ENCODE data around the gene OTULINL.

The OTULINL gene

DNA sequence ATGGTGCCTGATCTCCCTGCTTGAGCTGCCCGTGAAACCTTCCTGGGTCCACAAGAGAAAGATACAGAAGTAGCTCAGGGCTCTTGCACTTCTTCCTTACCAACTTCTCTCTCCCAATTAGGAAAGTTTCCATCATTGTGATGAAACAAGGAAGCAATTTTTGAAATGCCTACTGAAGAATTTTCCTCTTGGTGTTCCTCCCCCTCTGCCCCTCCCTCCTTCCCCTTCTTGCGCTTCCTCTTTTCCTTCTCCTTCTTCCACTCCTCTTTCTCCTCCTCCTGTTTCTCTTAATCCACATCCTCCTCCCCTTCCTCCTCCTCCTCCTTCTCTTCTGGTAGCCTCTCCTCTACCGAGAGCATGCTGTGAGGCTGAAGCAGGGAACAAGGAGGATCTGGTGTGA is 36.3 kb upstream of the OTULINL start:
- Histone ChIP-seq H3F3A (ENCODE audit: insufficient read depth) (no peaks in the 10 kb centered on the region), H3K9ac (ENCODE audit: low read length) (no peak overlapping the region)

DNA sequence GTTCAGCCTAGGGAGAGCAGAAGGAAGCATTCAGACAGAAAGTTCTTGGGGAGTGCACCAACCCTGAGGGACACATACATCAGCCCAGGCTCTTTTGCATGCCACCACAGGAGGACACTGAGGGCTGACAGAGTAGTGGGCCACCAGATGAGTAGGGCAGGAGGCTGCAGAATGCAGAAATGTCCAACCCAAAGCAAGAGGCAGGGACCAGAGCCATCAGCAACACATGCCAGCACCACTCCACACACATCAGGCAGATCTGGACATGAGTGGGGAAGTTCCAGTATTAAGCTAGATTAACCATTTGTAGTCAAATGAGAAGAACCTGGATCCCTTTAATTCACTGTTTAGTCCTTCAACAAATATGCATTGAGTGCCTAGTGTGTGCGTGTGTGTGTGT is 35.7 kb upstream of the OTULINL start:
- Histone ChIP-seq H3K9me2 (replicated peaks; ENCODE audit: insufficient read depth, low read length) (no peaks in the 10 kb centered on the region), H3K36me3 (ENCODE audit: low read length) (no peaks in the 10 kb centered on the region), H3K27ac (ENCODE audit: low read depth, low read length) (no peak overlapping the region), H3K4me2 (ENCODE audit: low read depth, low read length, poor library complexity, severe bottlenecking) (no peak overlapping the region), H3K4me3 (ENCODE audit: insufficient read depth, low read length, poor library complexity, severe bottlenecking) (no peak overlapping the region), H4K20me1 (ENCODE audit: low read depth, low read length) (no peaks in the 10 kb centered on the region), H3F3A (ENCODE audit: insufficient read depth) (no peaks in the 10 kb centered on the region), H3K9me3 (ENCODE audit: insufficient read depth, low read length) (0 out of 2 replicates have a peak, but pooled peaks cover 6% of the 10 kb centered on the region), H3K79me2 (ENCODE audit: insufficient read depth, low read length) (no peaks in the 10 kb centered on the region), H3K27me3 (ENCODE audit: low read length) (peaks cover 5% of the 10 kb centered on the region), H2AFZ (ENCODE audit: low read depth, low read length, severe bottlenecking) (no peak overlapping the region), H3K9ac (ENCODE audit: low read length) (no peak overlapping the region)
- TF ChIP-seq EZH2phosphoT487 (conservative IDR thresholded peaks at IDR 0.05; ENCODE audit: low read length), result no peak
- TF ChIP-seq, protein P1, sequence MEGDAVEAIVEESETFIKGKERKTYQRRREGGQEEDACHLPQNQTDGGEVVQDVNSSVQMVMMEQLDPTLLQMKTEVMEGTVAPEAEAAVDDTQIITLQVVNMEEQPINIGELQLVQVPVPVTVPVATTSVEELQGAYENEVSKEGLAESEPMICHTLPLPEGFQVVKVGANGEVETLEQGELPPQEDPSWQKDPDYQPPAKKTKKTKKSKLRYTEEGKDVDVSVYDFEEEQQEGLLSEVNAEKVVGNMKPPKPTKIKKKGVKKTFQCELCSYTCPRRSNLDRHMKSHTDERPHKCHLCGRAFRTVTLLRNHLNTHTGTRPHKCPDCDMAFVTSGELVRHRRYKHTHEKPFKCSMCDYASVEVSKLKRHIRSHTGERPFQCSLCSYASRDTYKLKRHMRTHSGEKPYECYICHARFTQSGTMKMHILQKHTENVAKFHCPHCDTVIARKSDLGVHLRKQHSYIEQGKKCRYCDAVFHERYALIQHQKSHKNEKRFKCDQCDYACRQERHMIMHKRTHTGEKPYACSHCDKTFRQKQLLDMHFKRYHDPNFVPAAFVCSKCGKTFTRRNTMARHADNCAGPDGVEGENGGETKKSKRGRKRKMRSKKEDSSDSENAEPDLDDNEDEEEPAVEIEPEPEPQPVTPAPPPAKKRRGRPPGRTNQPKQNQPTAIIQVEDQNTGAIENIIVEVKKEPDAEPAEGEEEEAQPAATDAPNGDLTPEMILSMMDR (IDR thresholded peaks at IDR 0.05; ENCODE audit: insufficient read depth, low read length, poor library complexity, severe bottlenecking), result no peak

More for the DNA sequence above, 36.3 kb upstream of the OTULINL start:
- H3K9me3 ChIP-seq (ENCODE audit: insufficient read depth, low read length), result 0 out of 2 replicates have a peak, but pooled peaks cover 7% of the 10 kb centered on the region
- H3K27ac ChIP-seq (ENCODE audit: low read depth, low read length), result no peak overlapping the region
- no peak overlapping the region for H3K4me3 ChIP-seq (ENCODE audit: insufficient read depth, low read length, poor library complexity, severe bottlenecking)
- H3K9me2 ChIP-seq (replicated peaks; ENCODE audit: insufficient read depth, low read length), result no peaks in the 10 kb centered on the region
- H4K20me1 ChIP-seq (ENCODE audit: low read depth, low read length), result no peaks in the 10 kb centered on the region
- no peak overlapping the region for H3K4me2 ChIP-seq (ENCODE audit: low read depth, low read length, poor library complexity, severe bottlenecking)
- no peaks in the 10 kb centered on the region for H3K36me3 ChIP-seq (ENCODE audit: low read length)
- no peaks in the 10 kb centered on the region; the same call in 1 of the 2 replicates for H3K27me3 ChIP-seq (ENCODE audit: low read length)
- H3K79me2 ChIP-seq (ENCODE audit: insufficient read depth, low read length), result no peaks in the 10 kb centered on the region
- no peak for TF ChIP-seq EZH2phosphoT487 (conservative IDR thresholded peaks at IDR 0.05; ENCODE audit: low read length)
- TF ChIP-seq, protein P1 (IDR thresholded peaks at IDR 0.05; ENCODE audit: insufficient read depth, low read length, poor library complexity, severe bottlenecking), result no peak
- H2AFZ ChIP-seq (ENCODE audit: low read depth, low read length, severe bottlenecking), result no peak overlapping the region

DNA sequence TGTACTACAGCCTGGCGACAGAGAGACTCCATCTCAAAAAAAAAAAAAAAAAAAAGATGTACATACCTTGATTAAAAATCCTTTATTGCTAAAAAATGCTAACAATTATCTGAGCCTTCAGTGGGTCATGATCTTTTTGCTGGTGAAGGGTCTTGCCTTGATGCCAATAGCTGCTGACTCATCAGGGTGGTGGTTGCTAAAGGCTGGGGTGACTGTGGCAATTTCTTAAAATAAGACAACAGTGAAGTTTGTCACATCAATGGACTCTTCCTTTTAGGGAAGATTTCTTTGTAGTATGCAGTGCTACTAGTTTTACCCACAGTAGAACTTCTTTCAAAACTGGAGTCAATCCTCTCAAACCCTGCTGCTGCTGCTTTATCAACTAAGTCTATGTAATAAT is 33.9 kb upstream of the OTULINL start:
- Histone ChIP-seq H3K27me3 (ENCODE audit: low read length) (peaks cover 5% of the 10 kb centered on the region; the same call in 1 of the 2 replicates), H3F3A (ENCODE audit: insufficient read depth) (no peaks in the 10 kb centered on the region), H3K9me3 (ENCODE audit: insufficient read depth, low read length) (no peaks in the 10 kb centered on the region), H4K20me1 (ENCODE audit: low read depth, low read length) (no peaks in the 10 kb centered on the region), H3K9ac (ENCODE audit: low read length) (no peak overlapping the region), H3K27ac (ENCODE audit: low read depth, low read length) (no peak overlapping the region), H3K9me2 (replicated peaks; ENCODE audit: insufficient read depth, low read length) (no peaks in the 10 kb centered on the region), H3K79me2 (ENCODE audit: insufficient read depth, low read length) (no peaks in the 10 kb centered on the region), H3K4me3 (ENCODE audit: insufficient read depth, low read length, poor library complexity, severe bottlenecking) (no peak overlapping the region), H3K4me2 (ENCODE audit: low read depth, low read length, poor library complexity, severe bottlenecking) (no peak overlapping the region), H3K36me3 (ENCODE audit: low read length) (no peaks in the 10 kb centered on the region), H2AFZ (ENCODE audit: low read depth, low read length, severe bottlenecking) (no peak overlapping the region)
- no peak for TF ChIP-seq EZH2phosphoT487 (conservative IDR thresholded peaks at IDR 0.05; ENCODE audit: low read length)
- TF ChIP-seq, protein P1 (IDR thresholded peaks at IDR 0.05; ENCODE audit: insufficient read depth, low read length, poor library complexity, severe bottlenecking), result no peak

Measured in SU-DHL-6 (cell line).